ENCODE measurements around the gene HUWE1.

- TF ChIP-seq CTCF (IDR thresholded peaks at IDR 0.05; ENCODE audit: insufficient read depth, low read depth, low read length) = no peak
- TF ChIP-seq EZH2 (IDR thresholded peaks at IDR 0.05; ENCODE audit: insufficient read depth, low read length) = no peak
Measured at GRCh38 chrX:53666171-53666570, 20.3 kb downstream of the HUWE1 start.
